Measurements from ENCODE around the gene SCAI. TPM values are rescaled to one million over a fixed set of nuclear protein-coding genes. Genes with fewer than 3 reads are reported as not detected.

Gene SCAI
- total RNA-seq, 1 experiment from 2014 or later = 15.5 TPM

- no peaks in the 10 kb centered on the region for H3K79me1 ChIP-seq (ENCODE audit: insufficient read depth, low read depth, low read length, poor library complexity, severe bottlenecking)
- H2BK12ac ChIP-seq (ENCODE audit: insufficient read length, low read depth, low read length) = no peak overlapping the region
- H3K27me3 Mint-ChIP-seq (ENCODE audit: low read depth) = no peaks in the 10 kb centered on the region
- no peak overlapping the region for H4K8ac ChIP-seq (replicated peaks; ENCODE audit: insufficient read length, low read depth, low read length)
- H2AFZ ChIP-seq (ENCODE audit: low read length) = no peak overlapping the region
- H3K56ac ChIP-seq (ENCODE audit: insufficient read length, low read depth, low read length) = no peak overlapping the region
- no peak overlapping the region for H2BK15ac ChIP-seq (ENCODE audit: low read depth, low read length)
- no peaks in the 10 kb centered on the region for H3K4me1 Mint-ChIP-seq
- no peak overlapping the region for H4K91ac ChIP-seq (ENCODE audit: insufficient read length, low read depth, low read length)
- H3K9me3 Mint-ChIP-seq = no peaks in the 10 kb centered on the region
- H2AK5ac ChIP-seq (ENCODE audit: insufficient read length, low read length) = no peak overlapping the region
- H3K9ac ChIP-seq (ENCODE audit: extremely low read depth, insufficient read length, low read length) = no peak overlapping the region
- no peaks in the 10 kb centered on the region for H4K20me1 ChIP-seq (ENCODE audit: control insufficient read depth, insufficient read depth, insufficient read length)
- no peak for DNase-seq
- no peaks in the 10 kb centered on the region for H3K23me2 ChIP-seq (ENCODE audit: insufficient read length, low read depth, low read length, poor library complexity, severe bottlenecking)
- H3K23ac ChIP-seq (ENCODE audit: insufficient read length, low read depth, low read length) = no peak overlapping the region
- no CpG with 5 or more reads among the region's 5 CpGs for WGBS (ENCODE audit: extremely low coverage, insufficient read length, low lambda C conversion rate)
- no peaks in the 10 kb centered on the region for H3K27me3 ChIP-seq (ENCODE audit: insufficient read depth, low read length)
- H3K27ac Mint-ChIP-seq = peak overlapping the region in 1 of 3 experiments; percentile 55; a peak in 2 of 7 replicates
- H3K4me3 Mint-ChIP-seq = no peak overlapping the region
- H3K79me2 ChIP-seq (ENCODE audit: insufficient read depth, low read length) = no peaks in the 10 kb centered on the region
- H3K18ac ChIP-seq (ENCODE audit: insufficient read length, low read depth, low read length) = no peak overlapping the region
- no peak overlapping the region for H3K14ac ChIP-seq (ENCODE audit: insufficient read depth, low read length)
- H3K4me1 ChIP-seq (ENCODE audit: insufficient read depth, low read length) = no peaks in the 10 kb centered on the region
- H2BK20ac ChIP-seq (ENCODE audit: low read depth, low read length, poor library complexity, severe bottlenecking) = no peak overlapping the region
- H3K4me2 ChIP-seq (ENCODE audit: insufficient read depth, insufficient read length, low read length) = no peak overlapping the region
- H3K4ac ChIP-seq (ENCODE audit: low read depth, low read length) = no peak overlapping the region
- H3T11ph ChIP-seq (ENCODE audit: low read length) = no peak overlapping the region
- H2BK120ac ChIP-seq (ENCODE audit: low read depth, low read length, poor library complexity, severe bottlenecking) = no peak overlapping the region
- H4K5ac ChIP-seq (ENCODE audit: insufficient read length, low read depth, low read length) = no peak overlapping the region
- TF ChIP-seq, protein P1, sequence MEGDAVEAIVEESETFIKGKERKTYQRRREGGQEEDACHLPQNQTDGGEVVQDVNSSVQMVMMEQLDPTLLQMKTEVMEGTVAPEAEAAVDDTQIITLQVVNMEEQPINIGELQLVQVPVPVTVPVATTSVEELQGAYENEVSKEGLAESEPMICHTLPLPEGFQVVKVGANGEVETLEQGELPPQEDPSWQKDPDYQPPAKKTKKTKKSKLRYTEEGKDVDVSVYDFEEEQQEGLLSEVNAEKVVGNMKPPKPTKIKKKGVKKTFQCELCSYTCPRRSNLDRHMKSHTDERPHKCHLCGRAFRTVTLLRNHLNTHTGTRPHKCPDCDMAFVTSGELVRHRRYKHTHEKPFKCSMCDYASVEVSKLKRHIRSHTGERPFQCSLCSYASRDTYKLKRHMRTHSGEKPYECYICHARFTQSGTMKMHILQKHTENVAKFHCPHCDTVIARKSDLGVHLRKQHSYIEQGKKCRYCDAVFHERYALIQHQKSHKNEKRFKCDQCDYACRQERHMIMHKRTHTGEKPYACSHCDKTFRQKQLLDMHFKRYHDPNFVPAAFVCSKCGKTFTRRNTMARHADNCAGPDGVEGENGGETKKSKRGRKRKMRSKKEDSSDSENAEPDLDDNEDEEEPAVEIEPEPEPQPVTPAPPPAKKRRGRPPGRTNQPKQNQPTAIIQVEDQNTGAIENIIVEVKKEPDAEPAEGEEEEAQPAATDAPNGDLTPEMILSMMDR (conservative IDR thresholded peaks at IDR 0.05) = no peak
- H3K27ac ChIP-seq (ENCODE audit: insufficient read length, low read depth, low read length) = no peak overlapping the region
- H3K9me3 ChIP-seq (ENCODE audit: control insufficient read depth, low read depth, low read length) = no peaks in the 10 kb centered on the region
- H3K36me3 Mint-ChIP-seq (ENCODE audit: insufficient read depth in 1 of 3, low read depth in 3 of 3) = peaks cover 4 to 26% (median 18%) of the 10 kb centered on the region in 3 experiments
- H2BK5ac ChIP-seq (ENCODE audit: insufficient read length, low read length) = no peak overlapping the region
Observed at GRCh38 chr9:125049212-125050049, 93.9 kb downstream of the SCAI start.

Data from H9 (cell line).